ENCODE data around the gene ZC3H12A. TPM values are rescaled to one million over a fixed set of nuclear protein-coding genes. Genes with fewer than 3 reads are reported as not detected.

Gene ZC3H12A
- total RNA-seq, 1 donor from 2014 or later: 14.2 TPM

- Histone ChIP-seq H3K36me3 (ENCODE audit: control insufficient read depth, insufficient read depth, low read length) (peaks cover 55% of the 10 kb centered on the region), H3K27me3 (ENCODE audit: control insufficient read depth, insufficient read depth, low read length) (no peaks in the 10 kb centered on the region), H3K4me3 (ENCODE audit: low read depth, low read length) (no peak overlapping the region)
- FAIRE-seq (no peak), DNase-seq (ENCODE audit: low read depth) (no peak)
- TF ChIP-seq, protein P1, sequence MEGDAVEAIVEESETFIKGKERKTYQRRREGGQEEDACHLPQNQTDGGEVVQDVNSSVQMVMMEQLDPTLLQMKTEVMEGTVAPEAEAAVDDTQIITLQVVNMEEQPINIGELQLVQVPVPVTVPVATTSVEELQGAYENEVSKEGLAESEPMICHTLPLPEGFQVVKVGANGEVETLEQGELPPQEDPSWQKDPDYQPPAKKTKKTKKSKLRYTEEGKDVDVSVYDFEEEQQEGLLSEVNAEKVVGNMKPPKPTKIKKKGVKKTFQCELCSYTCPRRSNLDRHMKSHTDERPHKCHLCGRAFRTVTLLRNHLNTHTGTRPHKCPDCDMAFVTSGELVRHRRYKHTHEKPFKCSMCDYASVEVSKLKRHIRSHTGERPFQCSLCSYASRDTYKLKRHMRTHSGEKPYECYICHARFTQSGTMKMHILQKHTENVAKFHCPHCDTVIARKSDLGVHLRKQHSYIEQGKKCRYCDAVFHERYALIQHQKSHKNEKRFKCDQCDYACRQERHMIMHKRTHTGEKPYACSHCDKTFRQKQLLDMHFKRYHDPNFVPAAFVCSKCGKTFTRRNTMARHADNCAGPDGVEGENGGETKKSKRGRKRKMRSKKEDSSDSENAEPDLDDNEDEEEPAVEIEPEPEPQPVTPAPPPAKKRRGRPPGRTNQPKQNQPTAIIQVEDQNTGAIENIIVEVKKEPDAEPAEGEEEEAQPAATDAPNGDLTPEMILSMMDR (IDR thresholded peaks at IDR 0.05; ENCODE audit: insufficient read depth, low read length, severe bottlenecking): no peak
Measured at GRCh38 chr1:37480581-37481288, 6.4 kb downstream of the ZC3H12A start.

- peaks cover 49% of the 10 kb centered on the region for H3K36me3 ChIP-seq (ENCODE audit: control insufficient read depth, insufficient read depth, low read length)
- H3K4me3 ChIP-seq (ENCODE audit: low read depth, low read length): no peak overlapping the region
- FAIRE-seq (no peak), DNase-seq (ENCODE audit: low read depth) (no peak)
- TF ChIP-seq, protein P1 (IDR thresholded peaks at IDR 0.05; ENCODE audit: insufficient read depth, low read length, severe bottlenecking): no peak
- H3K27me3 ChIP-seq (ENCODE audit: control insufficient read depth, insufficient read depth, low read length): no peaks in the 10 kb centered on the region
Measured at GRCh38 chr1:37481289-37482003, 7.1 kb downstream of the ZC3H12A start.

DNA sequence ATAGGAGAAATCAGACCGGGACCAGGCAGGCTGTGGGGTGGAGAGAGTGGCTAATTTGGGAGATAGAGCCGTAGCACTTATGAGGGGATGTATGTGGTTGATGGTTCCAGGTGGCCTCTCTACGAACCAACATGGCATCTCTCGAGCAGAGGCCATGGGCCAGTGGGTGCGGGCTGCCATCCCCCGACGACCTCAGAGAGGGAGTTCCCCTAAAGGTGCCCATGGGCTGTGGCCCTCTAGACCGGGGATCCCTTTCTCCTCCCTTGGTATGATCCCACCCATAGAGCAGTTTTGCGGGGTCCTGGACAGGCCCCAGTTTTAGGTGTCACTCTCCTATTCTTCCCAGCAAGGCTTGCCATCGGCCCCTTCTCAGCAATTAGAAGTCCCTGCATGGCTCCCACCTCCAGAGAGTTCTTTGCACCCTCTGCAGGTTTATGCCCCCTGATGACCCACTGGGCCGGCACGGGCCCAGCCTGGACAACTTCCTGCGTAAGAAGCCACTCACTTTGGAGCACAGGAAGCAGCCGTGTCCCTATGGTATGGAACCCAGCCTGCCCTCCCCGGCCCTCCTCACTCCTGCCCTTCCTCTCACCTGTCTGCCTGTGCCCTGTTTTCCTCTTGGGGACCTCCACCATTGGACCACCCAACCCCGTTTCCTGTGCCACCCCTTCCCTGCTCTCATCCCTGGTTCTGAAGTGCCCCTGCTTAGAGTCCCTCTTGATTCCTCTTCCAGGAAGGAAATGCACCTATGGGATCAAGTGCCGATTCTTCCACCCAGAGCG is 7.8 kb downstream of the ZC3H12A start:
- FAIRE-seq: no peak
- H3K27me3 ChIP-seq (ENCODE audit: control insufficient read depth, insufficient read depth, low read length): no peaks in the 10 kb centered on the region
- no peak for DNase-seq (ENCODE audit: low read depth)
- no peak overlapping the region for H3K4me3 ChIP-seq (ENCODE audit: low read depth, low read length)
- peaks cover 45% of the 10 kb centered on the region for H3K36me3 ChIP-seq (ENCODE audit: control insufficient read depth, insufficient read depth, low read length)
- TF ChIP-seq, protein P1 (IDR thresholded peaks at IDR 0.05; ENCODE audit: insufficient read depth, low read length, severe bottlenecking): no peak

- DNase-seq (ENCODE audit: low read depth): no peak
- Histone ChIP-seq H3K36me3 (ENCODE audit: control insufficient read depth, insufficient read depth, low read length) (peaks cover 40% of the 10 kb centered on the region), H3K4me3 (ENCODE audit: low read depth, low read length) (no peak overlapping the region), H3K27me3 (ENCODE audit: control insufficient read depth, insufficient read depth, low read length) (no peaks in the 10 kb centered on the region)
- TF ChIP-seq, protein P1 (IDR thresholded peaks at IDR 0.05; ENCODE audit: insufficient read depth, low read length, severe bottlenecking): no peak
- FAIRE-seq: no peak
Measured at GRCh38 chr1:37482796-37483744, 8.7 kb downstream of the ZC3H12A start.

GRCh38 chr1:37483785-37484184 is 9.4 kb downstream of the ZC3H12A start:
- Histone ChIP-seq H3K36me3 (ENCODE audit: control insufficient read depth, insufficient read depth, low read length) (peaks cover 35% of the 10 kb centered on the region), H3K27me3 (ENCODE audit: control insufficient read depth, insufficient read depth, low read length) (no peaks in the 10 kb centered on the region), H3K4me3 (ENCODE audit: low read depth, low read length) (no peak overlapping the region)
- TF ChIP-seq, protein P1 (IDR thresholded peaks at IDR 0.05; ENCODE audit: insufficient read depth, low read length, severe bottlenecking): no peak
- DNase-seq (ENCODE audit: low read depth) (no peak), FAIRE-seq (no peak)

All from bronchial epithelial cell (primary cell).